HepG2 (cell line): ENCODE data around the gene RPTOR. TPM values are rescaled to one million over a fixed set of nuclear protein-coding genes. Genes with fewer than 3 reads are reported as not detected.

Experiments used
- ARHGAP35 ChIP-seq: sonication (generic); formaldehyde crosslinking; IDR thresholded peaks from 2 replicates; pipeline ENCODE4 v1.9.0; 2022; ENCODE audit warnings: mild to moderate bottlenecking, inconsistent platforms, moderate library complexity, missing genetic modification reagents, borderline replicate concordance
- GPN1 ChIP-seq: sonication (generic); formaldehyde crosslinking; IDR thresholded peaks from 2 replicates; pipeline ENCODE4 v1.5.1; 2020; ENCODE audit warnings: missing genetic modification reagents, borderline replicate concordance
- HMGXB4 ChIP-seq, 2 experiments: sonication (generic) in 1 of 2; formaldehyde crosslinking in 1 of 2; IDR thresholded peaks; 2 replicates each; pipeline versions ENCODE4 v1.4.0 to v1.6.1; 2018 to 2020; ENCODE audit warnings: missing genetic modification reagents in 2 of 2, borderline replicate concordance in 1 of 2, low read depth in 1 of 2, mild to moderate bottlenecking in 1 of 2, missing biosample characterization in 1 of 2
- KDM3A ChIP-seq: IDR thresholded peaks from 2 replicates; pipeline ENCODE4 v1.6.1; 2018; ENCODE audit warnings: low read depth, missing compliant biosample characterization
- NR0B2 ChIP-seq: sonication (generic); formaldehyde crosslinking; IDR thresholded peaks from 2 replicates; pipeline ENCODE4 v1.4.0; 2020; ENCODE audit warnings: mild to moderate bottlenecking, missing genetic modification reagents
- SMAD3 ChIP-seq: sonication (generic); formaldehyde crosslinking; IDR thresholded peaks from 2 replicates; pipeline ENCODE4 v1.4.0; 2020; ENCODE audit warnings: missing genetic modification reagents
- SNAPC5 ChIP-seq: sonication (generic); formaldehyde crosslinking; IDR thresholded peaks from 2 replicates; pipeline ENCODE4 v1.8.1; 2023; ENCODE audit warnings: mild to moderate bottlenecking, missing genetic modification reagents, borderline replicate concordance
- ZBED4 ChIP-seq: sonication (generic); formaldehyde crosslinking; IDR thresholded peaks from 2 replicates; pipeline ENCODE4 v1.4.0; 2020; ENCODE audit warnings: missing genetic modification reagents, borderline replicate concordance
- ZBTB37 ChIP-seq: sonication (generic); formaldehyde crosslinking; IDR thresholded peaks from 2 replicates; pipeline ENCODE4 v1.4.0; 2020; ENCODE audit warnings: mild to moderate bottlenecking, missing genetic modification reagents
- ZBTB46 ChIP-seq: sonication (generic); formaldehyde crosslinking; IDR thresholded peaks from 2 replicates; pipeline ENCODE4 v1.4.0; 2020; ENCODE audit warnings: mild to moderate bottlenecking, missing genetic modification reagents, borderline replicate concordance
- ZNF160 ChIP-seq: sonication (generic); formaldehyde crosslinking; IDR thresholded peaks from 2 replicates; pipeline ENCODE4 v1.8.0; 2022; ENCODE audit warnings: mild to moderate bottlenecking, inconsistent platforms, missing genetic modification reagents
- ZNF331 ChIP-seq: sonication (generic); formaldehyde crosslinking; IDR thresholded peaks from 2 replicates; pipeline ENCODE4 v1.4.0; 2020; ENCODE audit warnings: missing genetic modification reagents
- ZNF343 ChIP-seq: sonication (generic); formaldehyde crosslinking; IDR thresholded peaks from 2 replicates; pipeline ENCODE4 v1.4.0; 2020; ENCODE audit warnings: mild to moderate bottlenecking, missing genetic modification reagents
- ZNF878 ChIP-seq: sonication (generic); formaldehyde crosslinking; IDR thresholded peaks from 2 replicates; pipeline ENCODE4 v1.8.1; 2023; ENCODE audit warnings: mild to moderate bottlenecking, missing genetic modification reagents, moderate library complexity
- ZXDC ChIP-seq: sonication (generic); formaldehyde crosslinking; IDR thresholded peaks from 2 replicates; pipeline ENCODE4 v1.5.0; 2020; ENCODE audit warnings: mild to moderate bottlenecking, missing genetic modification reagents
- polyA plus RNA-seq, 8 experiments: library from polyadenylated mRNA; depleted of rRNA in 3 of 8; stranded (reverse) in 7 of 8; unstranded in 1 of 8; fragments of >200 nt; fragmentation: Illumina TruSeq in 4 of 8; extraction: Trizol in 4 of 8; gene quantifications; 2 replicates each; pipeline versions ENCODE4 v1.2.1 to v1.2.3, GENCODE V29; 2011 to 2016; ENCODE audit warnings: low read depth in 4 of 8, missing spikeins in 1 of 8, mixed read lengths in 1 of 8; ENCODE audit not compliant: insufficient read depth in 1 of 8
- total RNA-seq, 5 experiments: library from RNA; depleted of rRNA; stranded (reverse); fragments of >200 nt; fragmentation: Illumina TruSeq; extraction: Trizol; gene quantifications; 2 replicates each; pipeline ENCODE4 v1.2.3, GENCODE V29; 2016; ENCODE audit warnings: low read depth in 1 of 5

Gene RPTOR
- total and polyA plus RNA-seq, 2 of the 13 experiments (the other 11 are each of a cell fraction or from before 2014, with no cell fraction given): 6.6 to 25.3 TPM

GRCh38 chr17:80649672-80650330 is 105.2 kb downstream of the RPTOR start (continued):
- TF ChIP-seq ZNF331 (CRISPR knock-in tag) (peak; percentile 70), ZNF343 (CRISPR knock-in tag) (no peak), ZBTB37 (CRISPR knock-in tag) (no peak), GPN1 (no peak), NR0B2 (CRISPR knock-in tag) (0 out of 2 replicates have a peak, but pooled peaks have one; percentile 30), ZBED4 (no peak), KDM3A (CRISPR knock-in tag) (no peak), ZNF878 (CRISPR knock-in tag) (no peak), SMAD3 (CRISPR knock-in tag) (no peak), SNAPC5 (CRISPR knock-in tag) (no peak), ZXDC (no peak), ARHGAP35 (no peak), ZNF160 (no peak), HMGXB4 (CRISPR knock-in tag; IDR thresholded peaks at IDR 0.05; ENCODE audit: borderline replicate concordance in 1 of 2, low read depth in 1 of 2) (peak; percentile 59 to 67; a peak in 3 of 4 replicates), ZBTB46 (CRISPR knock-in tag) (no peak)
